ENCODE data around the gene TNNI3.

The TNNI3 gene

GRCh38 chr19:55106591-55106990 lies 50.9 kb downstream of the TNNI3 start:
- no peak for TF ChIP-seq CTCF (IDR thresholded peaks at IDR 0.05; ENCODE audit: low read depth, low read length)
- no peak overlapping the region for H3K4me3 ChIP-seq (ENCODE audit: low read depth, low read length)

- H3K4me3 ChIP-seq (ENCODE audit: low read depth, low read length), result no peak overlapping the region
- no peak for TF ChIP-seq CTCF (IDR thresholded peaks at IDR 0.05; ENCODE audit: low read depth, low read length)
Measured at GRCh38 chr19:55105237-55105636, 52.3 kb downstream of the TNNI3 start.

DNA sequence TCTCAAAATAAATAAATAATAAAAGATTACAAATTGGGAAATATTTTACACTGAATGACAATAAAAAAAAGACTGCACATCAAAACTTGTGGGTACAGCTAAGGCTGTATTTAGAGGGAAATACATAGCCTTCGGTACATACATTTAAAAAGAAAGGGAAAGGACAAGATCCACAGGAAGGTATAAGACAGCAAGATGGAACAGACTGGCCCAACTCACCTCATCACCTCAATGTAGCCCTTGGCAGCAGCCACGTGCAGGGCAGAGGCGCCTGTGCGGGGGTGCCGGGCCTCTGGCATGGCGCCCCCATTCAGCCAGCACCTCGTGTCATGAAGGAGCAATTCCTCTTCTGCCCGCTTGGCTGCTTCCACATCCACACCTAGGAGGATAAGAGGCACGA lies 54.3 kb downstream of the TNNI3 start:
- no peak overlapping the region for H3K4me3 ChIP-seq (ENCODE audit: low read depth, low read length)
- TF ChIP-seq CTCF (IDR thresholded peaks at IDR 0.05; ENCODE audit: low read depth, low read length), result no peak
